Measurements from ENCODE around the gene SNX18. TPM values are rescaled to one million over a fixed set of nuclear protein-coding genes. Genes with fewer than 3 reads are reported as not detected.

Gene SNX18
- total RNA-seq, 4 donors from 2014 or later, result 26.3 to 36.3 (median 30.6) TPM

DNA sequence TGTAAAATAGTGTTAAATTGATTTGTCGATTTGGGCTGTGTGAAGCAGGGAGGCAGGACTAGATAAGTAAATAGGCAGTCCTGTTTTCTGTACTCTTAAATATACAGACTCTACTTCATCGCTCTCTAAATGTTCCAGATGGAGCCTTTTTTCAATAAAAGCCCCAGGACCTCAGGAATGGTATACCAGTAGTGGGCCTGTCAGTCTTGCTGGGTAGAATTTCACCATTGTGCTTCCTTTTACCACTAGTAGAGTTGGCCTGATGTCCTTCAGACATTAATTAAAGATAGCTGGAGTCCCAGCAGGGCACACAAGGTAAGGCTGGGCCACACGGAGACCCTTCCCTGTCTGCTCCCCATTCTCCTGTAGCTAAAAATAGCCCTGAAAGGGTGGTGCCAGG, 6.0 kb downstream of the SNX18 start:
- Histone ChIP-seq H3K4me3 (peak overlapping the region in 1 of 4 donors; percentile 49), H3K36me3 (peaks cover 0 to 11% (median 0%) of the 10 kb centered on the region in 3 donors), H3K9me3 (no peaks in the 10 kb centered on the region), H3K4me1 (peaks cover 37 to 92% (median 54%) of the 10 kb centered on the region in 3 donors), H3K27me3 (no peaks in the 10 kb centered on the region), H3K27ac (peak overlapping the region in 3 of 4 donors; percentile 51 to 72 (median 68))
- intact Hi-C loops (cut with DNase I), result no loop called here
- TF ChIP-seq POLR2A (IDR thresholded peaks at IDR 0.05), result no peak
- TF ChIP-seq, protein P1, sequence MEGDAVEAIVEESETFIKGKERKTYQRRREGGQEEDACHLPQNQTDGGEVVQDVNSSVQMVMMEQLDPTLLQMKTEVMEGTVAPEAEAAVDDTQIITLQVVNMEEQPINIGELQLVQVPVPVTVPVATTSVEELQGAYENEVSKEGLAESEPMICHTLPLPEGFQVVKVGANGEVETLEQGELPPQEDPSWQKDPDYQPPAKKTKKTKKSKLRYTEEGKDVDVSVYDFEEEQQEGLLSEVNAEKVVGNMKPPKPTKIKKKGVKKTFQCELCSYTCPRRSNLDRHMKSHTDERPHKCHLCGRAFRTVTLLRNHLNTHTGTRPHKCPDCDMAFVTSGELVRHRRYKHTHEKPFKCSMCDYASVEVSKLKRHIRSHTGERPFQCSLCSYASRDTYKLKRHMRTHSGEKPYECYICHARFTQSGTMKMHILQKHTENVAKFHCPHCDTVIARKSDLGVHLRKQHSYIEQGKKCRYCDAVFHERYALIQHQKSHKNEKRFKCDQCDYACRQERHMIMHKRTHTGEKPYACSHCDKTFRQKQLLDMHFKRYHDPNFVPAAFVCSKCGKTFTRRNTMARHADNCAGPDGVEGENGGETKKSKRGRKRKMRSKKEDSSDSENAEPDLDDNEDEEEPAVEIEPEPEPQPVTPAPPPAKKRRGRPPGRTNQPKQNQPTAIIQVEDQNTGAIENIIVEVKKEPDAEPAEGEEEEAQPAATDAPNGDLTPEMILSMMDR (IDR thresholded peaks at IDR 0.05), result no peak
- no peak for DNase-seq
- WGBS, 2 donors, result 72 to 85% methylated on average over 3 of the region's 3 CpGs

DNA sequence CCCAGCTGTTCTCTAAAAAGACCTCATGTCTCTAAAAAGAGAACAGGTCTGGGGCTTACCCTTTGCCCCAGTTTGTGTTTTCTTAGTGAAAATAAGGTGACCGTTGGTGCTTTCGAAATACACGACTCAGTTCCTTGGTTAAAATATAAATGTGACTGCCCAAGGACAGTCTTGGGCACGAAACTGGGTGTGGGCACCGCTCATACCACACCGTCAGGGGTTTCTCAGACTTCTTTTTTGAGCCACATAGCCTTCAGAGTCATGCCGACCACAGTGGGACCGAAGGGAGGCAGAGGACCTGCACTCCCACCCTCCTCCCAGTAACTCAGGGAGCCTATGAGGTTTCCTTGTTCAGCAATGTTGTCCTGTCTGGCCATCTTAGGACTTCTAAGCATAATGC, 6.5 kb downstream of the SNX18 start:
- 36 to 58% methylated on average over 4 to 8 of the region's 8 CpGs for WGBS, 2 donors
- Histone ChIP-seq H3K9me3 (no peaks in the 10 kb centered on the region), H3K27ac (peak overlapping the region in 3 of 4 donors; percentile 51 to 72 (median 68)), H3K4me3 (peak overlapping the region in 1 of 4 donors; percentile 49), H3K27me3 (no peaks in the 10 kb centered on the region), H3K36me3 (peaks cover 0 to 7% (median 0%) of the 10 kb centered on the region in 3 donors), H3K4me1 (peaks cover 32 to 92% (median 49%) of the 10 kb centered on the region in 3 donors)
- no peak for DNase-seq
- intact Hi-C loops (cut with DNase I), result no loop called here
- no peak for TF ChIP-seq POLR2A (IDR thresholded peaks at IDR 0.05)
- TF ChIP-seq, protein P1 (IDR thresholded peaks at IDR 0.05), result no peak

DNA sequence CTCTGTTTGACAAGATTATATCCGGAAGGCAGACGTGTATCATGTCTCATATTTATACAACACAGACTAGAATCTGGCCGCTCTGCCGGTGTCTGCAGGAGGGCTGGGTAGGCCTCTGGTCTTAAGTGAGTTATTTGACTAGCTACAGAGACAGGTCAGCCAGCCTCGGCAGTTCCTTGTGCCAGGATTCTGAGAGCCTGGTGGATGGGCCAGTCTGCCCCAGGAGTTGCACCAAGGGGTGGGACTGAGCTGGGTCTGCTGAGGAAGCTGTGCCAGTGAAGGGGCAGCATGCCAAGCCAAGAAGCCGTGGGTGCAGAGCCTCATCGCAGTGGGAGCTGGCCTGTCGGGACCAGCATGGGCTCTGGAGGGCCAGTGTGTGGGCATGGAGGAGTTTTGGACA, 7.1 kb downstream of the SNX18 start:
- DNase-seq, result no peak
- H3K4me1 ChIP-seq, result peaks cover 25 to 92% (median 49%) of the 10 kb centered on the region in 3 donors
- TF ChIP-seq POLR2A (IDR thresholded peaks at IDR 0.05), result no peak
- TF ChIP-seq, protein P1 (IDR thresholded peaks at IDR 0.05), result no peak
- peak overlapping the region in 3 of 4 donors; percentile 51 to 72 (median 68) for H3K27ac ChIP-seq
- peak overlapping the region in 2 of 4 donors; percentile 11 to 49 for H3K4me3 ChIP-seq
- 64 to 73% methylated on average over 4 to 7 of the region's 8 CpGs for WGBS, 2 donors
- H3K36me3 ChIP-seq, result peaks cover 0 to under 1% (median 0%) of the 10 kb centered on the region in 3 donors
- H3K9me3 ChIP-seq, result no peaks in the 10 kb centered on the region
- intact Hi-C loops (cut with DNase I), result no loop called here
- H3K27me3 ChIP-seq, result no peaks in the 10 kb centered on the region

DNA sequence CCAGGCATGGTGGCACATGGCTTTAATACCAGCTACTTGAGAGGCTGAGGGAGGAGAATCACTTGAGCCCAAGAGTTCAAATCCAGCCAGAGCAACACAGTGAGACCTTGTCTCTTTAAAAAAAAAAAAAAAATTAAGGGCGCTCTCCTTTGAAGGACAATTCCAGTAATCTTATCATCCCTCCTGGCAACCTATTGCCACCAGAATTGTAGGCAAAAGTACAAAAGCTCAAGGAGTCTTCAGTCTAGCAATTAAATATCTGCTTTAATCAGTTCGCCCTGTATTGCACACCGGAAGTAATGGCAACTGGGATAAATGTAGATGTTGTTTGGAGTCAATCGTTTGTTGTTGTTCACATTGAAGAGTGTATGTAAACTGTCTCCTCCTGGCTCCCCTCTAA, 7.7 kb downstream of the SNX18 start:
- Histone ChIP-seq H3K27ac (peak overlapping the region in 2 of 4 donors; percentile 51 to 68), H3K4me3 (peak overlapping the region in 1 of 4 donors; percentile 49), H3K4me1 (peaks cover 23 to 92% (median 55%) of the 10 kb centered on the region in 3 donors), H3K9me3 (no peaks in the 10 kb centered on the region), H3K36me3 (no peaks in the 10 kb centered on the region), H3K27me3 (no peaks in the 10 kb centered on the region)
- TF ChIP-seq, protein P1 (IDR thresholded peaks at IDR 0.05), result no peak
- no peak for TF ChIP-seq POLR2A (IDR thresholded peaks at IDR 0.05)
- 91 to 92% methylated on average over 4 of the region's 4 CpGs for WGBS, 2 donors
- intact Hi-C loops (cut with DNase I), result no loop called here
- DNase-seq, result no peak

DNA sequence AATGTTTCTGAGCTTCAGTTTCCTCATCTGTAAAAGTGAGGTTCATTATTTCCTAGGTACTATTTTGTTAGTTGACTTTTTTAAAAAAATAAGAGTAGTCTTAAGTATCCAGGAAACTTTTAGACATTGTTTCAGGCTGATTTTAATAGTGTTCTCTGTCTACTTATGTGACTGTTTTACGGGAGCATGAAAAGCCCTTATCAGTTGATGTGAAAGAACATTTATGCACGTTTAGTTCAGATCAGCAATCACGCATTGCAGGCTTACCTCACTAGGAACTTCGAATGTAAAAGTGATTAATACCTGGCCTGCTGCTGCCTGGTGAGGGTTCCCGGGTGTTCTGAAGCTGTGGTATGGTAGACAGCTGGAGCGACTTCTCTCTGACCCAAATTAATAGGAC, 8.1 kb downstream of the SNX18 start:
- WGBS, 2 donors, result 80 to 92% methylated on average over 6 of the region's 6 CpGs
- no peak overlapping the region for H3K4me3 ChIP-seq
- peaks cover 23 to 90% (median 55%) of the 10 kb centered on the region in 3 donors for H3K4me1 ChIP-seq
- TF ChIP-seq POLR2A (IDR thresholded peaks at IDR 0.05), result no peak
- TF ChIP-seq, protein P1 (IDR thresholded peaks at IDR 0.05), result no peak
- no peak for DNase-seq
- no peaks in the 10 kb centered on the region for H3K9me3 ChIP-seq
- H3K36me3 ChIP-seq, result no peaks in the 10 kb centered on the region
- intact Hi-C loops (cut with DNase I), result no loop called here
- H3K27me3 ChIP-seq, result no peaks in the 10 kb centered on the region
- H3K27ac ChIP-seq, result no peak overlapping the region

Measured in esophagus squamous epithelium (tissue), 5 donors.